ENCODE data around the gene WASF3.
"Not testable (repeated sequence)": the region's sequence is repeated elsewhere in the genome, so short reads cannot be mapped to it uniquely, and the experiment has no call there.

The WASF3 gene

DNA sequence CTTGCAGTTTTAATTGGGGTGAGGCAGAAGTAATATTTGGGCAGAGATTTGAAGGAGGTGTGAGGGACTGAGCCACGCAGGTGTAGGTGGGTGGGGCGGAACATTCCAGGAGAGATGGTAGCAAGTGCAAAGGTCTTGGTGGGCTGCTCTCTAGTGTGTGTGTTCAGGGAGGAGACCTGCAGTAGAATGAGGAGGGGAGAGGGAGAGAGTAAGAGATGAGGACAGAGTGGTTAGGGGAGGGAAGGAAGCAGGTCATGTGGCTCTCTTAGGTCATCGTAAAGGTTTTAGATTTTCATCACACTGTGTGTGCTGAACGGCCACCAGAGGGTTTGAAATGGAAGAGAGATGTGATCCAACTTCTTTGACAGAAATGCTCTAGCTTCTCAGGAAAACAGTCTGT, 33.5 kb downstream of the WASF3 start:
- no peak for DNase-seq (ENCODE audit: low read depth)

DNA sequence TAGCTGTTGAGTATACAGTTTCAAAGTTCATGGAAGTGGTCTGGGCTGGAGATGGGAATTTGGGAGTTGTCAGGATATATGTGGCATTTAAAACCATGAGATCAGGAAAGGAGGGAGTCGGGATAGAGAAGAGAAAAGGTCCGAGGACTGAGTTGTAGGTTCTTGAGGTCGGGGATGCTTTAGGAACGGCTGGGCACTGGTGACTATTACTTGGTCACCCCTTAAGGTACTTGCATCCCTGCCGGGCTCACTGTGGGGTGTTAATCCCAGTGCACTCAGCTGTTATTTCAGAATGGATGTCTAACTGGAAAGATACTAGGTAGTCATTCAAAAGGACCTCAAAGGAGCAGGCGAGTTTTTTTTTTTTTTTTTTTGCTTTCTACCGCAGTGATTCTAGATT, 34.2 kb downstream of the WASF3 start:
- DNase-seq (ENCODE audit: low read depth) = no peak

DNA sequence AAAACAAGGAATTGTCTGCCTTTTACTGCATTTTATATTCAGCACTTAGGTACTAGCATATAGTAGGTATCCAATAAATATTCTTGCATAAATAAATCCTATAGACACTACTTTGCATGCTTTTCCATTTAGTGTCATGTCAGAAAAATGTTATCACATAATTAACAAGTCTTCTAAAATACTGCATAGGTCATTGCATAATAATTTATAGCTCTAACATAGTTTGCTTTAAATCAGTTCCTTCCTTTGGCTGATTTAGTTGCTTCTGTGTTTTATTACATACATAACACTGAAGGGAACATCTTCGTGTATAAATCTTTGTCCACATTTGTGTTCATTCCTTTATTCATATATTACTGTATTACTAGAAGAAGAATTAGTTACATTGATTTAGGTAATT, 36.2 kb downstream of the WASF3 start:
- no peak for DNase-seq (ENCODE audit: low read depth)

DNA sequence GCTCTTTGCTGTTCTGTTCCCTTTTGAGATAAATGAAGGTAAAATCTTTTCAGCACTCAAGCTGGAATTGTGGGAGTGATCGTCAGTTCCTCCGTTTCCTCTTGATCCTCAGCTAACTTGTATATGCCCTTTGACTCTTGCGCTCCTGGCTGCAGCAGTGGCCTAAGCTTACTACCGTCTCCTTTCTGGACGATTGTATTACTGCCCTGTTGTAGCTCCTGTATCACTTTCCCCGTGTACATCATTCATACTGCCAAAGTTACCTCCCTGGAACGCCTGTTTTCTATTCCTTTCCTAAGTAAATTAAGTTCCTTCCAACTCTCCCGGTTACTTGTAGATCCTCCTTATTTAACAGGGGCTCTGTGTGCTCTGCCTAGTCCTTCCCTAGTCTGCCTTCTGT, 36.9 kb downstream of the WASF3 start:
- no peak for DNase-seq (ENCODE audit: low read depth)

DNA sequence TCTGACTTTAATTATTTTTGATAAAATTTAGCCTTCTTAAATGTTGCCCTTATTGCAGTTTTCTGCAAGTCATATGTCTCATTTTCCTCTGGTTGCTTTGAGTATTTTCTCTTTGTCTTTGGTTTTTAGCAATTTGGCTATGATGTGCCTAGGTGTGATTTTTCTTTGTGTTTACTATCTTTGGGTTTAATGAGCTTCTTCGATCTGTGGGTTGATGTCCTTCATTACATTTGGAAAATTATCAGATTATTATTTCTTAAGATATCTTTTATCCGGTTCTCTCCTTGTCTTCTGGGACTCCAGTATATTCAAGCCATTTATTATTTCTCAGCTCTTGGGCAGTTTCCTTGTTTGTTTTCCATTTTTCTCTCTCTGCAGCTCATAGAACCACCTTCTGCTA, 39.0 kb downstream of the WASF3 start:
- no peak for DNase-seq (ENCODE audit: low read depth)

DNA sequence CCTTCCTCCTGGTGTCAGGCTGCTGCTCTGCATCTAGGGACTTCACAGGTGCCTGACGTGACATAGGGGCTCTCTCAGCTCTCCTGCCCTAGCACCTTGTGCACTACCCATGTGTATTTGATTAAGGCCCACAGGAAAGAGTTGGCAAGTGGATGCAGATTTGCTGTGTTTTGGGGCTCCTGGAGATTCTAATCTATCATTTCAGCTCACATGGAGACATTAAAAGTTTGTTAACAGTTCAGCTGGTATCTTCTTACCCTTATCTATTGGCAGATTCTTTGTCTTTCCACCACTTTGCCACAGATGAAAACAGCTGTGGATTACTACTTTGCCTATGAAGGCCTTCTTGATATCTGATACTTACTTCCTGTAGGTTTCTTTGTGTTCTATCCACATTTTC, 41.9 kb downstream of the WASF3 start:
- DNase-seq (ENCODE audit: low read depth) = no peak

DNA sequence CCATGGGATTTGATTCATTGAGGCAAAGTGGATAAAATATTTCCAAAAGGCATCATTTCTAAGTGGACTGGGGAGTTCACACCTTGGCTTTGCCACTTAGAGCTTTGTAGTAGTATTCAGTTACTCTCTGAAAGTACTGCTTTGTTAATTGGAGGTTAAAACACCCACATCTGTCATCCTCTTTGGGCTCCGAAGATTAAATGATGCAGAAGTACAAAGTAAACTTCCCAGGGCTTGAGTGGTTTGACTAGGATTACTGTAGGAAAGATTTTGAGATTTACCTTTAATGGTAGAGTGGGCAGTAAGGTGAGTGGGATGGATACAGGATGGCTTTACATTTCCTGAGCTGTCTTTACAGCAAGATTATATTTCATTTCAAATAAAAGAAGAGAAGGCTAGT, 42.4 kb downstream of the WASF3 start:
- DNase-seq (ENCODE audit: low read depth) = no peak

DNA sequence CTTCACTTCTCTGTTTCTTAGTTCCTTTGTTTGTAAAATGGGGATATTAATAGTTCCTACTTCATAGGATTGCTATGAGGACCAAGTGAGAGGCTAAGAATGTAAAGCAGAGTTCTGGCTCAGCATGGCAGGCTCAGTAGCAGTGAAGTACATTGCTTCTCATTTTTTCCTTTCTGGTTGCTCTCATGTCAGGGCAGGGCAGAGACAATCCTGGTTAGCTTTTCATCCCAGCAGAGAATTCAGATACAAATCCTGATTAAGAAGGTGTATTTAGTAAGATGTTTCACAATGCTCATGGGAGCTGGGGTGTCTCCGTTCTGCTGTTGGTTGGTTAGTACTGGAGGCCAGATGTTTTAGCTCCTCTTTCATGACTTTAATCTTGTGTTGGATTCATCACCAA, 42.9 kb downstream of the WASF3 start:
- DNase-seq (ENCODE audit: low read depth) = no peak

DNA sequence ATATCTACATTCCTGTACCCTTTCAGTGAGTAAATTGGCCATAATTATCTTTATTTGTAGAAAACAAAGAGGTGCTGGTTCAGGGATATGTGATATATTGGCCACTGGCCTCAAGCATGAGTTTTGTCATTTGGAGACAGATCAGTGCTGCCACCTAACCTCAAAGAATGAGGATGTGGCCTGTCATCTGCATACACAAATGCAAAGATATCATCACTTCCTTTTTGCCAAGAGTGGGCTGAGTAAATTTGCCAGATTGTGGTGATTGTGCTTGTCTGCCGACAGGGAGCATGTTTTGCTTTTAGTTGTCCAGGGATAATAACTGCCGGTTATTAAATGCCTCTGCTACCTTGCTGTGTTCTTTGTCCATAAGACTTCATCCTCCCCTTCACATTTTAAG, 44.2 kb downstream of the WASF3 start:
- no peak for DNase-seq (ENCODE audit: low read depth)

DNA sequence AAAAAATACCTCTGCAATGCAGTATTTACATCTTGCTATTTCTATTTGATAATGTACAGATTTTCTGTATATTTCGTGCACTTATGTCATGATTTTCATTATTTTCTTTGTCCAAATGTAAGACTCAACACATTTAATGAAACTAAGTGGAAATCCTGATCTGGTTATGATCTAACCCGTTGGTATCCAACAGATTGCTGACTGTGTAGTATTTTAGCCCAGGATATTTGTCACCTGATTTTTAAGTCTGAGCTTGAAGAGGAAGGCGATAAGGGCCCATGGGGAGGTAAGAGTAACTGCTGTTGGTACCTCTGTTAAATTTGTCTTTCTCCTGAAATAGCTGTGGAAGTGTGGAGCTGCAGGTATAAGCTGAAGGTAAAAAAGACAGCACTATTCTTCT, 45.3 kb downstream of the WASF3 start:
- DNase-seq (ENCODE audit: low read depth) = no peak

DNA sequence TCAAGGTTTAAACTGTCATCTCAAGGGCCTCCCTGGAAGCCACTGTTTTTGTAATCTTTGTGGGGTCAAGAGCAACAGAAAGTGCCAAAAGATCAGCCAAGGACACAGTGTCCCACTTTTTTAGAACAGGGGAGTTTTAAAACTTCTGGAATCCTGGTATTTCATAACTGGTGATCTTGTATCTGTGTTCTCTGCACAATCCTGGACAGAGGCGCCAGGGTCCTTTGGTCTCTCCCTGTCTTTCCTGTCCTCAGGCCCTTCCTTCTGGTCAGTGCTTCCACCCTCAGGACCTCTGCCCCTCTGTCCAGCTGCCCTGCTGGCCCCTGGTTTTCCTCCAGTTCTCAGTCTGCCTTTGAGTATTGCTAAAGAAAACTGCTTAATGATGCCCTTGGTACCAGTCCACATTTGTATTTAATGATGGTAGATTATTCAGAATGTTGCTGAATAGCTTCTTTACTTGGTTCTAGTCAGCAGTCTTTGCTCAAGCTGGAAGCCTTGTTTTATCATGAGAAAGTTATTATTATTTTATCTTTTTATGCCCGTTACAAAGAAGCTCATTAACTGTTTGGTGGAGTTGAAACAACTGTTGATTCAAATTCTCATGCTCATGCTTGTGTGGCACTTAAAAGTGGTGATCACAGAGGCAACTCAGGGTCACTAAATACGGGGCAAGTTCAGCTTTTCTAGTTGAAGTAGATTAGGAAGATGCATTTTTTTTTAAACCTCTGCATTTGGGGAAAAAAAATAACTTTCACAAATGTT, 47.5 kb downstream of the WASF3 start:
- DNase-seq (ENCODE audit: low read depth) = no peak

DNA sequence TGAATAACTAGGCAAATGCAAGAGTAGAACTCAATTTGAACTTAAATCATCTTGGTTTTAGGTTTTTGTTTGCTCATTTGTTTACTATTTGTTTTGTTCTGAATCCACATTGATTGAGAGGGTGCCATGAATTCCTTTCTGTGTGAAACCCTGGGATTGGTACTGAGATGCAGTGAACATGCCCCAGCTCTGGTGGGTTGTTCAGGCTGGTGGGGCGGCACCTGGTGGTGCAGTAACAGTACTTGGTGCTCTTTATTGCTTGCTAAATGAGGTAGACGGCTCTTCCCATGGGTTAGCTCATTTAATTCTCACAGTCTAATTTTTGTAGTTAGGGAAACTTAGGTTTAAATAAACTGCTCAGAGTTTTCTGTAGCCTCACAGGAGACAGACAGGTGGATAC, 48.4 kb downstream of the WASF3 start:
- DNase-seq (ENCODE audit: low read depth) = no peak

DNA sequence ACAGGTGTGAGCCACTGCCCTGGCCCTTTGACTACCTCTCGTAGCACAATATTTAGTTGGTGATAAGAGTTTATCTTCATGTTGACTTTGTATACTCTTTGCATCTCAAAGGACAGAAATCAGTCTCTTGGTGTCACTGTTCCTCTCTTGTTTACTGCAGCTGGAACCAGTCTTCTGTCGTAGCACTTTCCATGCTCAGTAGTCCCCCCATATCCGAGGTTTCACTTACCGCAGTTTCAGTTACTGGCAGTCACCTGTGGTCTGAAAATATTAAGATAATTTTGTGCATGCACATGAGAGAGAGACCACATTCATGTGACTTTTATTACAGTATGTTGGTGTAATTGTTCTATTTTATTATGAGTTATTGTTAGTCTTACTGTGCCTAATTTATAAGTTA, 49.1 kb downstream of the WASF3 start:
- no peak for DNase-seq (ENCODE audit: low read depth)

DNA sequence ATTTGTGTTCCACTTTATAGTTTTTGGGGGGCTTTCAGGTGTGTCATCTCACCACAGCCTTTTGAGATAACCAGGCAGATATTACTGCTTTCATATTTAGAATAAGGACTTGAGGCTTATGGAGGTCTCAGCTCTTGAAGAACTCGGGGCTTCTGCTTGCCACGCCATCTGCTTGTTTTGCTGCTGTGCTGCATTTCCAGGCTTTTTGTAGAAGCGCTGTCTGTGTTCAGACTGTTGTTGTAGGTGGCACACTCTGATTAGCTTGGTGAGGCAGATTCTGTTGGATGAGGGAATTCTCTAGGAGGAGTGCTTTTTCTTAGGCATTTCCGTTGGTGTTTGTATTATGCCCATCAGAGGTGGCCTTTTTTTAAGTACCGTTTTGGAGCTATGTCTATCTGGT, 57.2 kb downstream of the WASF3 start:
- DNase-seq (ENCODE audit: low read depth) = no peak

DNA sequence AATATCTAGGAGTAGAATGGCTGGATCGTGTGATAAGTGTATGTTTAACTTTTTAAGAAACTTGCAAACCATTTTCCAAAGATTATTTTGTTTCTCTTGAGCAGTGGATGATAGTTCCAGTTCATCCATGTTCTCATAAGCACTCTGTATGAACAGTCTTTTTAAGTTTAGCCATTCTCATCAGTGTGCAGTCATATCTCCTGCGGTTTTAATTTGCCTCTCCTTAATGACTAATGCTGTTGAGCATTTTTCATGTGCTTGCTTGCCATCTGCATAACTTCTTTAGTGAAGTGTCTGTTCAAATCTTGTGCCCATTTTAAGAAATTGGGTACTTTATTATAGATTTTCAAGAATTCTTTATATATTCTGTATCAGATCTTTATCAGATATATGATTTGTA, 58.6 kb downstream of the WASF3 start:
- DNase-seq (ENCODE audit: low read depth) = no peak

DNA sequence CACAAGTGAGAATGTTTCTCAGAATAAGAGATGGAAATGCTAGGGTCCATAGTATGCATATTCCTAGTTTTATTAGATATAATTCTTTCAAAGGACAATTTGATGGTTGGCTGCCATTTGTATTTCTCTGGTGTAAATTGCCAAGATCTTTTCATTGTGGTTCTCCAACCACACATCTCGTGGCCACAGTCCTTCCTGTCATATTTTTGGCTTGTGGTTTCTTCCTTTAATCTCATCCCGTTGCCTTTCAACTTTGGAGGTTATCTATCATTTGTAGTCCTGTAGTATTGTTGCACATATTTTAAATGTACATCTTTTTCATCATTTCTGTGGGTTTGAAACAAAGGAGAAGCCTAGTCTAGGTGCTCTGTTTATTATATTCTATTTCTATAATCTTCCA, 61.2 kb downstream of the WASF3 start:
- DNase-seq (ENCODE audit: low read depth) = no peak

DNA sequence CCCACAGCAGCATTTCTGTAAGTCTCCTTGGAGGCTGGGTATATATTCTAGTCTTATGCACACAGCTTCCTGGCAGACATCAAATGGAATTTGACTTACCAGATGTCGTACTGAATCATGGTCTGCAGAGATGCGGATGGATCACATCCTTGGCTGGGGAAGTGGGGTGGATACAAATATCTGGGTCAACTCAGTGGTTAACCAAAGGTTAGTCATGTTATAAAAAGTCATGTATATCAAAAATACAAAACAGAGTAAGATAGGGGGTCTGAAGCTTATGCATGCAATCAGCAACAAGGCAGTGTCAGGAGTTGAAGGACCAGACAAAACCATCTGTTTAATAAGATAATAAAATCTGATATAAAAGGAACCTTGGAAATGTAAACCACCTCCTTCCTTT, 61.9 kb downstream of the WASF3 start:
- no peak for DNase-seq (ENCODE audit: low read depth)

DNA sequence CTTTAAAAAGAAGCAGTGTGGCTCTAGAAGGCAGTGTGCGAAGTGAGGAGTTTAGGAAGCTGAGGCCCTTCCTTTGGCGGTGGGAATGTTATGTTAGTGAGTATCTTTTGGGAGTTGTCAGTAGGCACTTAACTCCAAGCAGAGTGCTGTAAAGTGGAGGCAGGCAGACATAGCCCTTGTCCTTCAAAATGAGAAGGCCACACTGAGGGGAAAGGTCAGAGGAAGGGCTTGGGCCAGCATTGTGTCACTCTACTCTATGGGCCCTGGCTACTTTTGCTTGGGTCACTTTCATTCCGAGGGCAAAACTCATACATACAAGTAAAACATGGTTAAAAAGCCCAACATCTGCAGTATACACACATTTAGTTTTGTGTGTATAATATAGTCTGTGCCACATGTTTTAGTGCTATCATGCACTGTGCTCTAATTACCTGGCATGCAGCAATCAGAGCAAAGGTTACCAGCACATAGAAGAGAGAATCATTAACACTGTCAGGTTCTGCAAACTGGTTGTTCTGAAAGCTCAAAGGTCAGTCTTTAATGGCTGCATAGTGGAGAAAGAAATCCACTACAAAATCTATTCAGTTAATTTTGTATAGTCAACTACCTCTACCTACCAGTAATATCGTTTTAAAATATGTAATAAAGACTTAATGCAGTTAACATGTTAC, 64.4 kb downstream of the WASF3 start:
- DNase-seq (ENCODE audit: low read depth) = no peak

DNA sequence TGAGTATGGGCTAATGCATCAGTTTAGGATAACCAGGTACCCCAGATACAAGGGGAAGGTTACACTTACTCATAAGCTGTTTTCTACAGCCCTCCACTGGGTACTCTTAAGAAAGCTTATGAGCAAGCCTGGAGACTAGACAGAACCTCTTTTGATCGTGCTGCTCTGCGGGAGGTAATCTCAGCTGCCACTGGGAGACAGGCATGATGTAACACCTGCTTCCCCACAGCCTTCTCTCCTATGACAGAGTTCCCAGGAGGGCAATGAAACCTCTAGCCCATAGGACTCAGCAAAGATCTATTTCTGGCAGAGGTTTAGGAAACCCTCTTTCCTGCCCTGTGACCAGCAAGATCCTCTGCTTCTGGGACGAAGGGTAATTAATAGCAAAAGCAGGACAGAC, 65.6 kb downstream of the WASF3 start:
- DNase-seq (ENCODE audit: low read depth) = no peak

DNA sequence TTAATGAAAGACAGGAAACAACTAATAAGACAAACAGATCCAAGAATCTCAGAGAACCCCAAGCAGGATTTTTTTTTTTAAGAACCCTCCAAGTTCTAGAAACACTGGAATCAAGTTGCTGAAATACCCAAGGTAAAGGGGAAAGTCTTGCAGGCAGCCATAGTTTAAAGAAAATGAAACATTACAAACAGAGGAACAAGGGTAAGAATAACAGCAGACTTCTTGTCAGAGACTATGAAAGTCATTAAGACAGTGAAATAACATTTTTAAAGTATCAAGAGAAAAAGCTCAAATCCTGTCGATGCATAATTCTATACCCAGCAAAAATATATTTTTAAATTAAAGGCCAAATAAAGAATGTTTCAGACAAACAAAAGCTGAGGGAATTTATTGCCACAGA, 67.1 kb downstream of the WASF3 start:
- DNase-seq (ENCODE audit: low read depth) = no peak

DNA sequence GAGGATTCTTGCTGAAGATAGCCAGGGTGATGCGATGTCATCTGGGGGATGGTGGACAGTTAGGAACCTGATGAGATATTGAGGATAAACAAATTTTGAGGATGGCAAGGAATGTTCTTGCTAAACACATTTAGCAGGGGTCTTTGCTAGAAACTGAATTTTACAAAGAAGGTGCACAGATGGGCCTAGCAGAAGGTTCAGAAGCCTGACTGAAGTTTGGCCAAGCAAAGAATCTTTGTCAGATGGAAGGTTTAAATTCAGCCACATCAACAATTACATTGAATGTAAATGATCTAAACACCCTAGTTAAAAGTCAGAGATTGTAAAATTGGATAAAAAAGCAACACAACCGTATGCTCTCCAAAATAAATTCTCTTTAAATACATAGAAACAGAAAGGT, 68.8 kb downstream of the WASF3 start:
- no peak for DNase-seq (ENCODE audit: low read depth)

DNA sequence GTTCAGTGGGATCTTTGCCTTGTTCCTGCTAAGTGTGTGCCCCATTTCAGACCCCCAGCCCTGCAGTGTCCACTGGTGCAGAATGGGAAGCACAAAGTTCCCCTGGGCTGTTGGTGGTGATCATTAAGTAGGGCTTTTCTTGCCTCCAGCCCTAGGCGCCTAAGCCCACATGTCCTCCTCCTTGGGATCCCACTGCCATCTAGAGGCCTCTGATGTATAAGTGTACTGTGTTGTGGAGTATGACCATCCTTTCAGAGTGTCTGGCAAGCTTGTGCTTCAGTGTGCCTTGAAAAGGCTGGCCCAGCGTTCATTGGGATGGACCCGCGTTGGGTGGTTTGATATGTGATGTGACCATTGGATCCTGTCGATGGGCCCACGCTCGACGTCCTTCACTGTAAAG, 71.2 kb downstream of the WASF3 start:
- no peak for DNase-seq (ENCODE audit: low read depth)

DNA sequence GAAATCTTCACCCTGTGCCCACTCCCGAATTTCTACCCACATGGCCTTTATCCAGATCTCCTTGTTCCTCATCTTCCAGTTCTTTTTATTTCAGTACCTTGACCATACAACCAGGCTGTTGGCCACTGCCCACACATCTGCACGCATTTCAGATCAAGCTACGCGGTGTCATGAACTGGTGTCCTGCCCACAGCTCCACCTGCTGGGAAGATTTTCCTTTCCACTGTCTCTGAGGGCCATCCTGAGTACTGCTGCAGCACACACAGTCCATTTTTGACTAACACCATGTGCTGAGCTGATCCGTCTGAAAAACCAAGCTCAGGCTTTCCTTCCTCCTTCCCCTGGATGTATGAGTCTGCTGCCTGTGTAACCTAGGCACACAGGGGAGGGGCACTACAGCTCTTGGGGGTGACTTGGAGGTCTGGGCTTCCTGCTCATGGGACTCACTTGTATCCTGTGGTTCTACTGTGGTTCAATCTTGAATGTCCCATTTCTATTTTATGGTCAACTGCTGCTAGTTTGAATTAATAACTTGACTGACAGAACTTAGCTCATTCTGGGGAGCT, 71.9 kb downstream of the WASF3 start:
- DNase-seq (ENCODE audit: low read depth) = no peak

DNA sequence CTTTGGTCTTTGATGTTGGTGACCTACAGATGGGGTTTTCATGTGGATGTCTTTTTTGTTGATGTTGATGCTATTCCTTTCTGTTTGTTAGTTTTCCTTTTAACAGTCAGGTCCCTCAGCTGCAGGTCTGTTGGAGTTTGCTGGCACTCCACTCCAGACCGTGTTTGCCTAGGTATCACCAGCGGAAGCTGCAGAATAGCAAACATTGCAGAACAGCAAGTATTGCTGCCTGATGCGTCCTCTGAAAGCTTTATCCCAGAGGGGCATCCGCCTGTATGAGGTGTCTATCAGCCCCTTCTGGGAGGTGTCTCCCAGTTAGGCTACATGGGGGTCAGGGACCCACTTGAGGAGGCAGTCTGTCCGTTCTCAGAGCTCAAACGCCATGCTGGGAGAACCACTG, 78.2 kb downstream of the WASF3 start:
- not testable (repeated sequence) for DNase-seq (ENCODE audit: low read depth)
